Liver (tissue), 9 donors: ENCODE results near the gene YIPF2. TPM values are rescaled to one million over a fixed set of nuclear protein-coding genes. Genes with fewer than 3 reads are reported as not detected.

ENCODE experiments used
- DNase-seq: peaks from one replicate; pipeline ENCODE4 v3.0.0-alpha.2; 2017; ENCODE audit warnings: low spot score
- H3K27ac ChIP-seq, 2 donors: one replicate each; pipeline ENCODE4 v1.7.0; 2013; ENCODE audit warnings: inconsistent platforms in 2 of 2, low read length in 2 of 2, control low read depth in 1 of 2, low read depth in 1 of 2, mild to moderate bottlenecking in 1 of 2
- H3K27me3 ChIP-seq, 4 donors: one replicate each; pipeline versions ENCODE4 v1.6.1 to v1.7.0; 2013; ENCODE audit warnings: low read length in 3 of 4, inconsistent platforms in 1 of 4, mild to moderate bottlenecking in 1 of 4, moderate library complexity in 1 of 4; ENCODE audit not compliant: control insufficient read depth in 4 of 4, insufficient read depth in 4 of 4
- H3K36me3 ChIP-seq, 4 donors: one replicate each; pipeline versions ENCODE4 v1.6.1 to v1.7.0; 2013; ENCODE audit warnings: low read length in 3 of 4, mild to moderate bottlenecking in 3 of 4, low read depth in 1 of 4, moderate library complexity in 1 of 4; ENCODE audit not compliant: control insufficient read depth in 4 of 4, insufficient read depth in 3 of 4
- H3K4me1 ChIP-seq, 4 donors: one replicate each; pipeline versions ENCODE4 v1.6.1 to v1.7.0; 2013; ENCODE audit warnings: low read length in 3 of 4, mild to moderate bottlenecking in 3 of 4, moderate library complexity in 1 of 4; ENCODE audit not compliant: control insufficient read depth in 4 of 4, insufficient read depth in 4 of 4
- H3K4me3 ChIP-seq, 3 donors: one replicate each; pipeline versions ENCODE4 v1.6.1 to v1.7.0; 2013; ENCODE audit warnings: low read length in 3 of 3, control low read depth in 1 of 3, low read depth in 1 of 3, mild to moderate bottlenecking in 1 of 3
- H3K9ac ChIP-seq, 2 donors: one replicate each; pipeline ENCODE4 v1.7.0; 2013; ENCODE audit warnings: low read length in 2 of 2, mild to moderate bottlenecking in 2 of 2, moderate library complexity in 2 of 2, control low read depth in 1 of 2, low read depth in 1 of 2
- H3K9me3 ChIP-seq, 4 donors: one replicate each; pipeline versions ENCODE4 v1.6.1 to v1.7.0; 2013; ENCODE audit warnings: low read length in 3 of 4; ENCODE audit not compliant: control insufficient read depth in 4 of 4
- ATF3 ChIP-seq: IDR thresholded peaks from 2 replicates; pipeline ENCODE4 v1.6.1; 2016; ENCODE audit warnings: antibody characterized with exemption
- CTCF ChIP-seq: fragments of 150-350 bp; IDR thresholded peaks from 2 replicates; pipeline ENCODE4 v1.5.1; 2017; ENCODE audit warnings: improper control_type of control experiment, low read depth, low read length; ENCODE audit not compliant: missing input control
- EGR1 ChIP-seq, 2 donors: IDR thresholded peaks; 2 replicates each; pipeline ENCODE4 v1.6.1; 2016 to 2018; ENCODE audit warnings: antibody characterized with exemption in 2 of 2, low read depth in 2 of 2
- FOXA1 ChIP-seq: IDR thresholded peaks from 2 replicates; pipeline ENCODE4 v1.6.1; 2016; ENCODE audit warnings: antibody characterized with exemption
- FOXA2 ChIP-seq: IDR thresholded peaks from 2 replicates; pipeline ENCODE4 v1.6.1; 2016; ENCODE audit warnings: antibody characterized with exemption
- HNF4A ChIP-seq, 2 donors: conservative IDR thresholded peaks; 2 replicates each; pipeline ENCODE4 v1.6.1; 2016; ENCODE audit warnings: antibody characterized with exemption in 2 of 2, mild to moderate bottlenecking in 2 of 2
- HNF4G ChIP-seq: IDR thresholded peaks from 2 replicates; pipeline ENCODE4 v1.6.1; 2016; ENCODE audit warnings: antibody characterized with exemption
- JUND ChIP-seq, 2 donors: IDR thresholded peaks; 2 replicates each; pipeline ENCODE4 v1.6.1; 2016; ENCODE audit warnings: antibody characterized with exemption in 2 of 2
- MAX ChIP-seq: IDR thresholded peaks from 2 replicates; pipeline ENCODE4 v1.6.1; 2016; ENCODE audit warnings: antibody characterized with exemption
- NR2F2 ChIP-seq: IDR thresholded peaks from 2 replicates; pipeline ENCODE4 v1.6.1; 2016; ENCODE audit warnings: antibody characterized with exemption
- RAD21 ChIP-seq, 2 donors: IDR thresholded peaks; 2 replicates each; pipeline ENCODE4 v1.6.1; 2016; ENCODE audit warnings: antibody characterized with exemption in 2 of 2, mild to moderate bottlenecking in 2 of 2
- REST ChIP-seq: IDR thresholded peaks from 2 replicates; pipeline ENCODE4 v1.6.1; 2016; ENCODE audit warnings: antibody characterized with exemption, mild to moderate bottlenecking
- RXRA ChIP-seq, 2 donors: IDR thresholded peaks; 2 replicates each; pipeline ENCODE4 v1.6.1; 2017 to 2018; ENCODE audit warnings: antibody characterized with exemption in 2 of 2, mild to moderate bottlenecking in 1 of 2
- SP1 ChIP-seq: IDR thresholded peaks from 2 replicates; pipeline ENCODE4 v1.6.1; 2018; ENCODE audit warnings: antibody characterized with exemption, mild to moderate bottlenecking
- YY1 ChIP-seq: IDR thresholded peaks from 2 replicates; pipeline ENCODE4 v1.6.1; 2016; ENCODE audit warnings: antibody characterized with exemption, mild to moderate bottlenecking
- ZBTB33 ChIP-seq: IDR thresholded peaks from 2 replicates; pipeline ENCODE4 v1.6.1; 2016; ENCODE audit warnings: antibody characterized with exemption
- WGBS: extraction: QIAGEN DNeasy Blood & Tissue Kit; methylation state at CpG from one replicate; pipeline ENCODE4 v1.1.7; 2013; 5-methylcytosine and 5-hydroxymethylcytosine counted together
- polyA plus RNA-seq, 2 donors: library from polyadenylated mRNA; stranded (reverse) in 1 of 2; unstranded in 1 of 2; fragments of 200-250 nt in 1 of 2; fragments of >200 nt in 1 of 2; fragmentation: Nextera tagmentation in 1 of 2; extraction: Ambion mirVana in 1 of 2; gene quantifications; one replicate each; pipeline versions ENCODE4 v1.2.1 to v1.2.3, GENCODE V29; 2013 to 2015
- total RNA-seq, 2 donors: library from RNA; depleted of rRNA; stranded (reverse); fragments of >200 nt; gene quantifications; one replicate each; pipeline ENCODE4 v1.2.3, GENCODE V29; 2014
- donor health status: healthy.
- donor health status: healthy.
- donor health status: healthy.
- donor health status: healthy.
- donor health status: healthy.

YIPF2 gene
- total and polyA plus RNA-seq, 4 donors = 13.2 to 37.4 (median 35.8) TPM

GRCh38 chr19:10920288-10920655, 8.2 kb downstream of the YIPF2 start:
- TF ChIP-seq ZBTB33 (no peak), CTCF (no peak), HNF4G (no peak), REST (no peak), SP1 (no peak), ATF3 (no peak), FOXA2 (no peak), NR2F2 (no peak), HNF4A (conservative IDR thresholded peaks at IDR 0.05) (no peak), MAX (no peak), FOXA1 (no peak), EGR1 (IDR thresholded peaks at IDR 0.05; ENCODE audit: low read depth in 2 of 2) (no peak), RAD21 (IDR thresholded peaks at IDR 0.05) (no peak), YY1 (no peak), RXRA (IDR thresholded peaks at IDR 0.05) (no peak), JUND (IDR thresholded peaks at IDR 0.05) (no peak)
- H3K4me1 ChIP-seq = peaks cover 0 to under 1% (median 0%) of the 10 kb centered on the region in 4 donors
- no peak overlapping the region for H3K9ac ChIP-seq
- no peaks in the 10 kb centered on the region for H3K9me3 ChIP-seq
- H3K27ac ChIP-seq = no peak overlapping the region
- peaks cover 5 to 57% (median 10%) of the 10 kb centered on the region in 4 donors for H3K36me3 ChIP-seq
- no peak for DNase-seq
- 97% methylated on average over 10 of the region's 10 CpGs for WGBS
- H3K4me3 ChIP-seq = no peak overlapping the region
- H3K27me3 ChIP-seq = no peaks in the 10 kb centered on the region
